GM12891 (cell line): ENCODE results near the gene CHST7.

ENCODE experiments used
- POLR2A ChIP-seq: IDR thresholded peaks from 2 replicates; pipeline ENCODE4 v1.6.1; 2011; ENCODE audit warnings: low read depth, low read length, control low read depth
- POLR2AphosphoS5 ChIP-seq: IDR thresholded peaks from 2 replicates; pipeline ENCODE4 v1.6.1; 2011; ENCODE audit warnings: low read depth, low read length, control low read depth
- TAF1 ChIP-seq: IDR thresholded peaks from 2 replicates; pipeline ENCODE4 v1.6.1; 2011; ENCODE audit warnings: low read depth, low read length, control low read depth

DNA sequence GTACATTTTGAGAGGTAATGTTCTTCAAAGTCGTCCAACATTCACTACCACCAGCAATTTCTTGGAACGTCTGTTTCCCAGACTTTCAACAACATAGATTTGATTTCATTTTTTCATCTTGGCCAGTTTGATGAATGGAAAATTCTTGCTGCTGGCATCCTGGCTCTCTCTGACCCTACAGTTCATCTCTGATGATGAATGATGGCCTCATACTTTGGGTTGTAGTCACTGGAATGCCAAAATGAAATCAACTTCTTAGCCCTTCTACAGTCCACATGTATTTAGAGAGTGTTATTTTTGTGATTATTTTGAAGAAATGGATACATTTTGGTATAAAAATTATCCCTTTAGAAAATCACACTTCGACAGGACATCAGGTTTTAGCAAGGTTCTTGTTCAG is 8.8 kb downstream of the CHST7 start:
- TF ChIP-seq POLR2A (no peak), POLR2AphosphoS5 (no peak), TAF1 (no peak)
